Ovary (tissue), 3 donors: Measurements from ENCODE around the gene RBPJ.

Source experiments
- CTCF ChIP-seq, 3 donors: fragments of 450-650 bp in 2 of 3; fragments of 200-600 bp in 1 of 3; IDR thresholded peaks; one replicate each; pipeline versions ENCODE4 v1.5.1 to v1.8.0; 2016 to 2022; ENCODE audit warnings: antibody characterized with exemption in 3 of 3, mild to moderate bottlenecking in 1 of 3
- POLR2A ChIP-seq: fragments of 450-650 bp; IDR thresholded peaks from one replicate; pipeline ENCODE4 v1.6.1; 2017; ENCODE audit warnings: antibody characterized with exemption, mild to moderate bottlenecking, moderate library complexity
- donor health status: DM: no; HTN: no; CAD: no.

DNA sequence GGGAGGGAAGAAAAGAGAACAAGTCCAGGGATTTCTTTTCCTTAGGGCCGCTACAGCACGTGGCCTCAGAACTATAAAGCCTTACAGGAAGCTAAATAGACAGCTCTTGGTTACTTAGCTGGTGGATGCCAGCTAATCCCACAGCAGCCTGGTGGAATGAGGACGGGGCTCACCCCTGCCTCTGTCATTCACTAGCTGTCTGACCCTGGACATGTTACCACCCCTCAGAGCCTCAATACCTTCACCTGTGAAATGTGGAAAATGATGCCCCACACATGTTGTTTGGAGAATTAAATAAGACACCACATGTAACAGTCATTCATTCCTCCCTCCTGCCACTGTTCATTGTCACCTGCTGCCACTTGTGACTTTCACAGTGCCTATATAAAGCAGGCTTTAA, 153.7 kb downstream of the RBPJ start:
- TF ChIP-seq POLR2A = no peak
- no peak for TF ChIP-seq CTCF (IDR thresholded peaks at IDR 0.05)
